IMR-90 (cell line): ENCODE measurements around the gene PARP2.
A peak's percentile ranks its signal among the peaks of the same experiment; 100 is the strongest.

Experiments used
- CTCF ChIP-seq: conservative IDR thresholded peaks from 2 replicates; pipeline ENCODE4 v1.5.1; 2012; ENCODE audit warnings: mild to moderate bottlenecking, low read depth, low read length, improper control_type of control experiment
- POLR2A ChIP-seq: IDR thresholded peaks from 2 replicates; pipeline ENCODE4 v1.6.1; 2012; ENCODE audit warnings: mild to moderate bottlenecking, low read depth, low read length

GRCh38 chr14:20327005-20327869 is 16.2 kb upstream of the PARP2 start:
- TF ChIP-seq CTCF (peak; percentile 76), POLR2A (no peak)
